Stimulated activated CD4-positive, alpha-beta T cell treated with anti-CD3 and anti-CD28 coated beads, Interleukin-2, amount 100 ng/mL, for 48 hours (primary cell): Measurements from ENCODE around the gene TMEM178B.

ENCODE experiments used
- DNase-seq, 2 donors: peaks; one replicate each; pipeline ENCODE4 v3.0.0-alpha.2; 2020

TMEM178B gene

GRCh38 chr7:141225916-141226618 lies 152.2 kb downstream of the TMEM178B start:
- no peak for DNase-seq

- DNase-seq = no peak
These were observed 153.6 kb downstream of the TMEM178B start for GRCh38 chr7:141227454-141227853.

DNA sequence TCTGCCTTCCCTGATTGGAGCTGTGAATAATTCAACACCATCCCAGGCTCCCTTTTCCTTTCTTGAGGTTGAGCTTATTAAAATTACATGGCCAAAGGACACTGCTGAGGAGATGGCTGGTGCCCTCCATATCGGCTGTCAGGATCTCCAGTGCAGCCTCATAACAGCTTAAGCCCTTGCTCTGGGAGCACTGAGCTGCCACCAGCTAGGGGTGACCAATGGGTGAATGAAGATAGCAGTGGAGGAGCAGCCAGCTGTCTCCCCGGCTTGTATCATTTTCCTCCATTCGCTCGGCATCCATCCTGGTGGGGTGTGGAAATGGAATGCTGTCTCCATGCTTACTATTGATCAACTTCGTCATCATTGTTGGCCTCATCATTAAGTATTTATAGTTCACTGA lies 154.6 kb downstream of the TMEM178B start:
- no peak for DNase-seq

DNA sequence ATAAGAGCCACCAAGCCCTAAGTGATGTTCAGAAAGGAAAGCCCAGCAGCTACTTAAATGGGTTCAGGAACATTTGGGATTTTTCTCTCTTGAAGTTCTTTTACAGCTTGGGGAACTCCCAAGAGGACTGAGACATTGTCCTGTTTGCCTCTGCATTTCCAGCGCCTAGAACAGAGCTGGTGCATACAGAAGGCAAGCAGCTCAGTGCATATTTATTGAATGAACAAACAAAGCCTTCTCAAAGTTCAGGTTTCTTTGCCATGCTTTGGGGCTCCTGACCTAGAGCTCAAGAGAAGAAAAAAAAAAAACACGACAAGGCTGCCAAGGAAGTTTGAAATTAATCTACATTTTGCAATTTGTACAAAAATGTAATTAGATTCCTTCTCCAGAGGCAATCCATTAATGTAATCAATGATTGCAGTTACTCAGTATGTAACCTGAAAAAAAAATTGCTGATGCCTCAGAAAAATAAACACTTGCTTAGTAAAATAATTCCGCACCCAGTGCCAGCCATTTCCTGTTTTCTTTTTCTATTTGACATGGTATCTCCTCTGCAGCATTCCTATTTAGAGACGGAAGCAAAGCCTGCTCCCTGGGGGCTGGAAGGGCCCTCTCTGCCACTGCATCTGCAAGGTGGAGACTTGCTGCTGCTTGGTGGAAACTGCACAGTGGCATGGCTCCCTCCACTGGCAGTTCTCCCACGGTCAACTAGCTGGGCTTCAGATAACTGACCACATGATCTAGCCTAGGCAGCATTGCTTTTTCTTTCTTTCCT lies 157.3 kb downstream of the TMEM178B start:
- no peak for DNase-seq

GRCh38 chr7:141232286-141233051 lies 158.6 kb downstream of the TMEM178B start:
- no peak for DNase-seq

DNA sequence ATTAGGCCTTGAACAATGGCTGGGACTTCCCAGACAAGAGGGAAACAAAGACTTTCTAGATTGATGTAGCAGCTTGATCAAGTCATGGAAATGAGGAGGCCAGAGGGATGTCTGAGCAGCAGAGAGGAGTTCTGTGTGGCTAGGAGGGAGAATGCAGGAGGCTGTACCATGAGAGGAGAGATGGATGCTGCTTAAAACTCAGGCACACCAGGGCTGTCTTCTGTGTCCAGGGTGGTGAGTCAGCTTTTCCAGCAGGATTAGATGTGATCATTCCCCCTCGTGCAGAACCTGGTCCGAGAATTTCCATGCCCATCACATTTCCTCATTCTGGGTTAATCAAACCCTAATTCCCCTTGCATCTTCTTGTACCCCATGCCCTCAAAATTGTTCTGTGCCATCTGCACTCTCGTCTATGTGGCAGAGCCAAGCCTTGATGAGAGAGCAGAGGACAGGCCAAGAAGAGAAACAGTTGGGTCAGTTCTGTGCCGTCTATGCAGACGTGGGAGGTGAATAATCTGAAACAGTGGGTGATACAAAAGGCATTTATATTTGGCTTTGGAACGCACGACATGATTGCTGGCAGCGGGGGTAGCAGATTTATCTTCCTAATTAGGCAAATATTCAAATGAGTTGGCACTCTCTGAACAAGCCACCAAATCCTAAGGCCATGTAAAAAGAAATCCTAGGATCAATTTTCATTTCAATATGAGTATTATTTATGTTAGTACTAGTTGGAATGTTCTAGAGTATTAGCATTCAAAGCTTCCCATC lies 160.7 kb downstream of the TMEM178B start:
- no peak for DNase-seq

DNA sequence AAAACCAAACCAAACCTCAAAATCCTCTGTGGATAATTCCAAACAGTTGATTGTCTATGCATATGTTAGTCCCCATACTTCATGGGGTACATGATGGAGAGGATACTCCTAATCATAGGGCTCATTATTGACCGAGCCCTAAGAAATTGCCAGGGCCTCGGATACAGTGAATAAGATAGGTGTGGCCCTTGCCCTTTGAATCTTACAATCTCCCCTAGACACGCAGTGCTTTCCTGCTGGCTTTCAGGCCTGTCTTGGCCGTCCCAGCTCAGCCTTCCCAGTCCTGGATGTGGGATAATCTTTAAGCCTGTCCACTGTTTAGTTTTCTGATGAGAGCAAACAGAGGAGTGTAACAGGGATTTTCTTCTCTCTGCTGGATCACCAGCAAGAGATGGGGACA lies 161.8 kb downstream of the TMEM178B start:
- DNase-seq = no peak

DNA sequence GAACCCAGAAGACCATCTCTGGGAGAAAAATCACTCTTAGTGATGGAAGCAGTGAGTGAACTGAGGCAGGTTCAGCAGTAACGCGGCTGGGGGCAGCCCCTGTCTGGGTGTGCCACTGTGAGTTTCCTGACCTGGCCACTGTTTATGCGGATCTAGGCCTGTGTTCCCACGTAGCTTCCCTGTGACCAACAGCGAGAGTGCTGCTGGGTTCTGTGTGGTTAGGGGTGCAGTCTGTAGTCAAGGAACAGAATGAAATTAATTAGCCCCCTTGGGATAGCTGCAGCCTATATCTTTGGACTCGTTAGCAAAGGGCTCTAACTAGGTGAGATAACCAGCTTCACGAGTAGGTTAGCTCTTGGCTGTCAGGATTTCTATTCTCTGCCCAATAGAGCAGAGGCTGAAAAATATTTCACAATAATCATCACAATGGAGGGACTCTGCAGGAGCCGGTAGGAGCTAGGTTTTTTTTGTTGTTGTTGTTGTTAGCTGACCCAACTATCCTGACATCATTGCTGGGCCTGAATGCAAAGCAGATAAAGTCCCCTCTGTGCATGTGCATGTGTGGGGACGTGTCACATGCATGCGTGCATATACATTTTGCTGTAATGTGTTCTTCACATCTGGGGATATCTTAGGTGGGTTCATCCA lies 164.9 kb downstream of the TMEM178B start:
- no peak for DNase-seq

- DNase-seq = no peak
These were observed 165.8 kb downstream of the TMEM178B start for GRCh38 chr7:141239661-141240060.

DNA sequence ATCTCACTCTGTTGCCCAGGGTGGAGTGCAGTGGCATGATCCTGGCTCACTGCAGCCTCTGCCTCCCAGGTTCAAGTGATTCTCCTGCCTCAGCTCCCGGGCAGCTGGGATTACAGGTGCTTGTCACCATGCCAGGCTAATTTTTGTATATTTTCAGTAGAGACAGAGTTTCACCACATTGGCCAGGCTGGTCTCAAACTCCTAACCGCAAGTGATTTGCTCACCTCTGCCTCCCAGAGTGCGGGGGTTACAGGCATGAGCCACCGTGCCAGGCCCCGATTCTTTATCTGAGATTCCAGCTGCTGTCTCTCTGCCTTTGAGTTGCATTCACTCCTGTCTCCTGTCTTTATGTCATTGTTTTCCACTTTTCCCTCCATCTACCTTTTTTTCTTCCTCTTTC lies 168.7 kb downstream of the TMEM178B start:
- no peak for DNase-seq

DNA sequence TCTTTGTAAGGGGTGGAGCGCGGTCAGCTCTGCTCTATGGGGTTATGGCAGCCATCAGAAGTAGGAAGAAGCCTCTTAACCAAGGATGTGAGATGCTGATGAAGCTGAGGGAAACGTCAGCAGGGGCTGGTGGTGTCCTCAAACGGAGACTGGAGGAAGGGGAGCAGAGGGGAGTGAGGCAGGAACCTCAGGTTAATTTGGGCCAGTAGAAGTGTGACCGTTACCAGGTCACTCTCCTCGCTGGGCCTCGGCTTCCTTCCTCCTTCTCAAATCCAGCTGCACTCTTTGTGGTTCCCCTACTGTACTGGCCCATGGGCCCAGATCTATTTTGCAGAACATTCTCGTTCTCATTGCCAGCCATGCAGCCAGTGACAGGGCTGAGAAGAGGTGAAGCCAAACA lies 169.5 kb downstream of the TMEM178B start:
- DNase-seq = no peak

GRCh38 chr7:141244435-141244834 lies 170.6 kb downstream of the TMEM178B start:
- no peak for DNase-seq

DNA sequence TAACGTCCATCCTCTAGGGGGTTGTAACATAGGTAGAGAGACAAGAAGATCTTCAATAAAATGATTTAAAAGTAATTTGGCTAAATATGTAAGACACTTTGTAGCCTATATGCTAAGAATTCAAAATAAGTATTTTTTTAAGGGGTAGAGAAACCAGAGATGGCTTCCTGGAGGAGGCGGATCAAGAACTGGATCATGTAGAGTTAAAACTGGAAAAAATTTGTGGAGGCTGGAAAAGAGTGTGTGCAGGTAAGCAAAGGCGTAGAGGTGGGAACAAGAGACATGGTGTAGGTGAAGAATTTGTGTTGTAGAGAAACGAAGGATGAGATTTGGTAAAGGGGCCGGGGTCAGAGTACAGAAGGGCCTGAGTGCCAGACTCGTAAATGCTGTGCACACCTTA lies 172.6 kb downstream of the TMEM178B start:
- DNase-seq = no peak

DNA sequence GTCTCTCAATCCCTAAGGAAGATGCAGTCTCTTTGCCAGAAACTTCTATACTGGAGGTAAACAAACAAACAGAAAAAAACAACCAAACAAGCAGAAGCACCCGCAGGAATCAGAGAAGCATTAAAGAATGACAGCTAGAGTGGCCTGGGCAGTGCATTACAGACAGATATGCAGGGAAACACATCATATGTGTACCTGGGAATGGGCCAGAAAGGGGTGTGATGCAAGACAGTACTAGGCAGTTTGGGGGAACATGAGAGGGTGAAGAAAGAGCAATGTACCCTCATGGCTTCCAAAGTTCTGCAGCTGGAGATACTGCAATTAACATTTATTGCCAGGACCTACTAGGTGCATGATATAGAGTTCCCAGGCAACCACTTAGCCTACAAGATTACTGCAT lies 177.3 kb downstream of the TMEM178B start:
- DNase-seq = no peak

GRCh38 chr7:141251957-141252356 lies 178.1 kb downstream of the TMEM178B start:
- DNase-seq = no peak

DNA sequence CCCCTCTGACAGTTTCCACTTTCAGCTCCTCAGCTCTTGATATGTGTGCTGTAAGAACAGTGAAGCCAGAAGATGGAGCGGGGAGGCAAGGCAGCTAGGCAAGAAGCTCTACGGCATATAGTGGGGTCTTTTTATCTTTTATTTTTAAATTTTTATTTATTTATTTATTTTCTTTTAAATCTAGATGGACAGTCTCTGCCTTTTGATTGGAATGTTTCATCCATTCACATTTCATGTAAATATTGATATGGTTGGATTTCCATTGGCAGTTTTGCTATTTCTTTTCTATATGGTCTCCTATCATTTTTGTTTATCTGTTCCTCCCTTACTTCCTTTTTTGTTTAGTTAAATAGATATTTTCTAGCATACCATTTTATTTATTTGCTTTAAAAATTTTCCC lies 183.7 kb downstream of the TMEM178B start:
- no peak for DNase-seq

DNA sequence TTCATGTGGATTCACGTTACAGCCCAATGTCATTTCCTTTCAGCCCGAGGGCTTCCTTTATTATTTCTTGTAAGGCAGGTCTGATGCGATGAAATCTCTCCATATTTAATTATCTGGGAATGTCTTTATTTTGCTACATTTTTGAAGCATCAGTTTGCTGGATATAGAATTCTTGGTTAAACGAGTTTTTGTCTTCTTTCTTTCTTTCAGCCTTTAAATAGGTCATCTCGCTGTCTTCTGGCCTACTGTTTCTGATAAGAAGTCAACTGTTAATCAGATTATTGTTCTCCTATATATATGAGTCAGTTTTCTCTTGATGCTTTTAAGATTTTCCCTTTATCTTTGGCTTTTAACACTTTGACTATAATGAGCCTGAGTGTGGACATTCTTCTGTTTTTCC lies 184.7 kb downstream of the TMEM178B start:
- DNase-seq = no peak

GRCh38 chr7:141262101-141263090 lies 188.5 kb downstream of the TMEM178B start:
- DNase-seq = no peak

DNA sequence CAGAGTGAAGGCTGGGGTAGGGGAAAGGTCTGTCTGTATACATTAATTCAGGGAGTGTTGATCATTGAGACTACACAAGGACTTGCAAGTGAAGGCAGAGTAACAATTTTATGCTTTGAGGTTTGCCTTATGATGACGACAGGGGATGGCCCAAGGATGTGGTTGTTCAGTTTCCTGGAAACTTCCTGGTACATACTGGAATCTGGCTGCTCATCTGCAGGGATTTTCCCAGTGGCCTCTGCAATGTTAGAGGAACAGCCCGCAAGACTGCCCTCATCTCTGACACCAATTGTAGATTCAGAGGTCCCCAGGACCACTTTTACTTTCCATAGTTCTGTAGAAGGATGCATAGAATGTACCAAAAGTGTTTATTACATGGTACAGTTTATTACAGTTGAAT lies 189.6 kb downstream of the TMEM178B start:
- DNase-seq = no peak

DNA sequence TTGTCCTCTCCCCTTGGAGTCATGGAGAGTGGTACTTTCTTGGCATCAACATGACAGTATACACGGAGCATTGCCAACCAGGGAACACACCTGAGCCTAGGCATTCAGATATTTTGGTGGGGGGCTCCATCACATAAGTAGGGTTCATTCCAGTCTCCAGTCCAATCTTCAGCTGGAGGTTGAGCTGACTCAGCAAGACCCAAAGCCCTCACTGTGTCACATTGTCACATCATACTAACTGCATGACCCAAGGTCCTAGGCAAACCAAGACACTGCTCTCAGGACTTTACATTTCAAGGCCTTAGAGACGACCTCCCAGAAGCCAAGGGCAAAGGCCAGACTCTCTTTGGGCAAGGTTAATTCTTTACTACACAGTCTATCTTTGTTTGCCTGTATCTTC lies 190.1 kb downstream of the TMEM178B start:
- DNase-seq = no peak

- DNase-seq = no peak
These were observed 190.6 kb downstream of the TMEM178B start for GRCh38 chr7:141264511-141264910.
